KOPT-K1 (cell line): Measurements from ENCODE around the gene MPZL1.
"Not testable (repeated sequence)": the region's sequence is repeated elsewhere in the genome, so short reads cannot be mapped to it uniquely, and the experiment has no call there.

ENCODE experiments used
- H3K27ac ChIP-seq: fragments of 200-600 bp; sonication (generic); 2 replicates; pipeline ENCODE4 v1.5.1; 2016; ENCODE audit warnings: antibody characterized with exemption, mild to moderate bottlenecking, low read depth, low read length; ENCODE audit not compliant: poor library complexity, severe bottlenecking
- H3K36me3 ChIP-seq: fragments of 200-600 bp; sonication (generic); 2 replicates; pipeline ENCODE4 v1.5.1; 2017; ENCODE audit warnings: antibody characterized with exemption, mild to moderate bottlenecking, low read length, moderate library complexity; ENCODE audit not compliant: insufficient read depth
- H3K9me3 ChIP-seq: fragments of 200-600 bp; sonication (generic); 2 replicates; pipeline ENCODE4 v1.5.1; 2017; ENCODE audit warnings: antibody characterized with exemption, low read length, mild to moderate bottlenecking; ENCODE audit not compliant: insufficient read depth, poor library complexity, severe bottlenecking

MPZL1 gene

DNA sequence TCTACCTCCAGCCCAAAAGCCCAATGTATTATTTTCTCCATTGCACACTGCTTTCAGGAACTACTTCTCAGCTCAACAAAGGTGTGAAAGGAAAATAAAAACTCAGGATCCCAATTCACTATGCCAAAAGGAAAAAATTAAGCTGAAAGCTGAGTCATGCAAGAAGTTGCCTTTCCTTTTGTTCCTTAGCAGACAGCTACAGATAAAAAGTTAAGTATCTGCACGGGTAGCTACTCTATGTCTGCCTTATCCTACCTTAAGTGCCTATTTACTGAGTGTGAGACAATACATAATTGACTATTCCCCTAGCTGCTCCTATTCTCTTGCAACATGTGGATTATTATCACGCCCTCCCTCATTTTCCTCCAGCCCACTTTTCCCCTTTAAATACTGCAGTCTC lies 108.1 kb downstream of the MPZL1 start:
- no peak overlapping the region for H3K27ac ChIP-seq
- H3K36me3 ChIP-seq, result no peaks in the 10 kb centered on the region
- H3K9me3 ChIP-seq, result no peaks in the 10 kb centered on the region

DNA sequence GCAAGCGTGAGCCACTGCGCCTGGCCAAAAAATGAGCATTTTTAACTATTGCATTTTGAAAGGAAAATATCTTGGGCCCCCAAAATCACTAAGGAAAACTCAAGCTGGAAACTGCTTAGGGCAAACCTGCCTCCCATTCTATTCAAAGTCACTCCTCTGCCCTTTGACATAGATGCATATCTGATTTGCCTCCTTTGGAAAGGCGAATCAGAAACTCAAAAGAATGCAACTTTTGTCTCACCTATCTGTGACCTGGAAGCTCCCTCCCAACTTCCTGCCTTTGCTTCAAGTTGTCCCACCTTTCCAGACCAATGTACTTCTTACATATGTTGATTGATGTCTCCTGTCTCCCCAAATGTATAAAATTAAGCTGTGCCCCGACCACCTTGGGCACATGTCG lies 108.9 kb downstream of the MPZL1 start:
- H3K27ac ChIP-seq, H3K36me3 ChIP-seq, H3K9me3 ChIP-seq: not testable (repeated sequence)

GRCh38 chr1:167832693-167833092 lies 110.9 kb downstream of the MPZL1 start:
- no peaks in the 10 kb centered on the region for H3K36me3 ChIP-seq
- no peak overlapping the region for H3K27ac ChIP-seq
- no peaks in the 10 kb centered on the region for H3K9me3 ChIP-seq

DNA sequence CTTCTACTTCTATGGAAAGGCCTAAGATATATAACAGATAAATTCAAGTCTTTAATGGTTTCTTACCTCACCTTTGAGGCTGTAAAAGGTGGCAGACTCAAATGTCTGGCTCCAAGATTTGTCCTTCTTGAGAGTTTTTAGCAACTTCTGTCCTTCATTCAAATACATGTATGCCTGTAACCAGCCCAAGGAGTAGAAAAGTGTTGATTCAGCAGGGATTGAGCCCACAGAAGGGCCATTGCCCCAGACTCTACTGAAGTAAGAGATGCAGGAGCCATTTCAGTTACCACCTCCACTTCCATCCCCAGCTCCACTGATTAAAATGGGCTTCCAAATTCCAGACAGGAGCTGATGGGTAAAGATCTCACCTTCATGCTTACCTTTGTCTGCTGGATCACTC lies 112.1 kb downstream of the MPZL1 start:
- no peaks in the 10 kb centered on the region for H3K9me3 ChIP-seq
- H3K27ac ChIP-seq, result no peak overlapping the region
- H3K36me3 ChIP-seq, result no peaks in the 10 kb centered on the region

DNA sequence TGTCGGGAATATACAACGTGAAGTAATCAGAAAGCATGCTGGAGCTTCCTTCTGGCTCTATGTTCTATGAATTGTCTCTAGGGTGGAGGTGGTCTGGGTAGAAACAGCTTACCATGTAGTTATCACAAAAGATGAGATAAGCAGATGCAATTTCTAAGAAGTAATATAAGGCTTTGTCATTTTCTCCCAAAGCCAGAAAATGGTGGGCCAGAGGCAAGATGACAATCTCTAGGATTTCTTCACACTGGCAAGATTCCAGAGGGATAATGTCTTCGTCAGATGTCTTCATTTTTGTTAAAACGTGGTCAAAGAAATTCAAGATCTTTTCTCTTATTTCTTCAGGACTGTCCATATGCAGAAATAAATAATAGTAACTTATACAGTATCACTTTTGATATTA lies 114.4 kb downstream of the MPZL1 start:
- Histone ChIP-seq H3K9me3 (no peaks in the 10 kb centered on the region), H3K36me3 (no peaks in the 10 kb centered on the region), H3K27ac (no peak overlapping the region)

GRCh38 chr1:167837326-167837725 lies 115.5 kb downstream of the MPZL1 start:
- H3K36me3 ChIP-seq, result no peaks in the 10 kb centered on the region
- no peaks in the 10 kb centered on the region for H3K9me3 ChIP-seq
- H3K27ac ChIP-seq, result no peak overlapping the region

- no peak overlapping the region for H3K27ac ChIP-seq
- no peaks in the 10 kb centered on the region for H3K9me3 ChIP-seq
- no peaks in the 10 kb centered on the region for H3K36me3 ChIP-seq
Measured at GRCh38 chr1:167839009-167839408, 117.2 kb downstream of the MPZL1 start.
